Measurements from ENCODE around the gene A2ML1. TPM values are rescaled to one million over a fixed set of nuclear protein-coding genes. Genes with fewer than 3 reads are reported as not detected.
"Not testable (repeated sequence)": the region's sequence is repeated elsewhere in the genome, so short reads cannot be mapped to it uniquely, and the experiment has no call there.

The A2ML1 gene
- total RNA-seq, 2 donors from 2014 or later = not detected

GRCh38 chr12:8807084-8807483 is 15.3 kb upstream of the A2ML1 start:
- not testable (repeated sequence) for DNase-seq (ENCODE audit: low spot score in 2 of 2); H3K27ac Mint-ChIP-seq; H3K36me3 Mint-ChIP-seq; ATAC-seq; H3K9me3 Mint-ChIP-seq

DNA sequence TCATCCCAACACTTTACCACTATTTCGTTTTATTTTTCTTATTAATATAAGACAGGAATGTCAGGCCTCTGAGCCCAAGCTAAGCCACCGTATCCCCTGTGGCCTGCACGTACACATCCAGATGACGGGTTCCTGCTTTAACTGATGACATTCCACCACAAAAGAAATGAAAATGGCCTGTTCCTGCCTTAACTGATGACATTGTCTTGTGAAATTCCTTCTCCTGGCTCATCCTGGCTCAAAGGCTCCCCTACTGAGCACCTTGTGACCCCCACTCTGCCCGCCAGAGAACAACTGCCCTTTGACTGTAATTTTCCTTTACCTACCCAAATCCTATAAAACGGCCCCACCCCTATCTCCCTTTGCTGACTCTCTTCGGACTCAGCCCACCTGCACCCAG is 12.3 kb upstream of the A2ML1 start:
- not testable (repeated sequence) for H3K9me3 Mint-ChIP-seq; ATAC-seq; DNase-seq (ENCODE audit: low spot score in 2 of 2); H3K27ac Mint-ChIP-seq; H3K36me3 Mint-ChIP-seq

DNA sequence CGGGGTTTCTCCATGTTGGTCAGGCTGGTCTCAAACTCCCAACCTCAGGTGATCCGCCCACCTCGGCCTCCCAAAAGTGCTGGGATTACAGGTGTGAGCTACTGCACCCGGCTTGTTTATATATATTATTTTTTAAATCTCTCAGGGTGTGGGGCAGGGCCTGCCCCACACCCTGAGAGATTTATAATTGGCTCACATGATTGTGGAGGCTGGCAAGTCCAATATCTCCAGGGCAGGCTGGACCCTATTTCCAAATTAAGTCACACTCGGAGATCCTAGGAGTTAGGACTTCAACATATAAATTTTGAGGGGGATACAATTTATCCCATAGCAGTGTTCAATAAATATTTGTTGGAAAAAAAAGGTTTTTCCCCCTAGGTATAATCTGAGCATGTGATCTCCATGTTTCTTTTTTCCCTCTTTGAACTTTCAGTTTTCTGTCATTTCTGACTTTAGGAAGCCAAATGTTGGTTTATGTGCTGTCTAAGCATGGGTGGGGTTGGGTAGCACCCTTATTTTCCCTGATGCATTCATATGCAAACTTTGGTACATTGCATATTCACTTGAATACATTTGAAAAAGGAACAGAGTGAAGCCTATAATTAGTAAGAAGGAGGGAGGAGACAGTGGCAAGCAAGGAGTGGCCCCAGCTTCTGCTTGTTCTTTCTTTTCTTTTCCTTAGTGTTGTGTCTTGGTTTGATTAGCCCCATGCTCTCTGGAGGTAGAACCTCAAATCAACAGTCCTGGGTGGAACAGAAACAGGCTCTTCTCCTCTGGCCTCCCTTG is 8.7 kb upstream of the A2ML1 start:
- ATAC-seq (no peak), DNase-seq (ENCODE audit: low spot score in 2 of 2) (no peak)
- Mint-ChIP-seq H3K9me3 (no peaks in the 10 kb centered on the region), H3K36me3 (no peaks in the 10 kb centered on the region), H3K27ac (no peak overlapping the region)

GRCh38 chr12:8816448-8817050 is 5.9 kb upstream of the A2ML1 start:
- ATAC-seq (no peak), DNase-seq (ENCODE audit: low spot score in 2 of 2) (no peak)
- no peak overlapping the region for H3K27ac Mint-ChIP-seq
- H3K36me3 Mint-ChIP-seq = no peaks in the 10 kb centered on the region
- no peaks in the 10 kb centered on the region for H3K9me3 Mint-ChIP-seq

DNA sequence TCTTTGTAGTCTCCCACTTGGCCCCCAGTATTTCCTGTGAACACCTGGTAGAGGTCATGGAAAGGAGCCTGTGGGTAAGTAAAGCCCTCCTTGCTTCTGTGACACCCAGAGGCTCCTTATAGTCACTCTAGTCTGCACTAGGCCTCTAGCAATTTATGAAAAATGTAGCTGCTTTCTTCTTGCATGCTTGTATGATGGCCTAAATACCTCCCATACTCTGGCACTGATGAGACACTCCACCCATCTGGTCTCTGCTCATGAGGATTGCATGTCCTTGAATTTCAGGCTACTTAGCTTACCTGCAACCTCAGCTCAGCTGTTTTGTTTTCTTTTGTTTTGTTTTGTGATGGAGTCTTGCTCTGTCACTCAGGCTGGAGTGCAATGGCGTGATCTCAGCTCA is 4.6 kb upstream of the A2ML1 start:
- no peak for ATAC-seq
- H3K9me3 Mint-ChIP-seq = no peaks in the 10 kb centered on the region
- H3K36me3 Mint-ChIP-seq = no peaks in the 10 kb centered on the region
- DNase-seq (ENCODE audit: low spot score in 2 of 2) = no peak
- H3K27ac Mint-ChIP-seq = no peak overlapping the region

DNA sequence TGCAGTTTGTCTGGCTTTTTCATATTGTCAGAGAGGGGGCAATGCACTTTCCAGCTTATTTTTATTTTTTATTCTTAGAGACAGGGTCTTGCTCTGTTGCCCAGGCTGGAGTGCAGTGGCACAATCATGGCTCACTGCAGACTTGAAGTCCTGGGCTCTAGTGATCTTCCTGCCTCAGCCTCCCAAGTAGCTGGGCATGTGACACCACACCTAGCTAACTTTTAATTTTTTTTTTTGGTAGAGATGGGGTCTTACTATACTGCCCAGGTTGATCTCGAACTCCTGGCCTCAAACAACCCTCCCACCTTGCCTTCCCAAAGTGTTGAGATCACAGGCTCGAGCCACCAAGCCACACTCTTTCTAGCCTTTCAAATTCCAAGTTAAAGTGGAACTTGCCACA is 3.9 kb upstream of the A2ML1 start:
- no peak for ATAC-seq
- H3K9me3 Mint-ChIP-seq = no peaks in the 10 kb centered on the region
- no peak for DNase-seq (ENCODE audit: low spot score in 2 of 2)
- H3K27ac Mint-ChIP-seq = no peak overlapping the region
- no peaks in the 10 kb centered on the region for H3K36me3 Mint-ChIP-seq

GRCh38 chr12:8819666-8819980 is 2.8 kb upstream of the A2ML1 start:
- H3K27ac Mint-ChIP-seq = no peak overlapping the region
- DNase-seq (ENCODE audit: low spot score in 2 of 2) (no peak), ATAC-seq (no peak)
- no peaks in the 10 kb centered on the region for H3K9me3 Mint-ChIP-seq
- no peaks in the 10 kb centered on the region for H3K36me3 Mint-ChIP-seq

DNA sequence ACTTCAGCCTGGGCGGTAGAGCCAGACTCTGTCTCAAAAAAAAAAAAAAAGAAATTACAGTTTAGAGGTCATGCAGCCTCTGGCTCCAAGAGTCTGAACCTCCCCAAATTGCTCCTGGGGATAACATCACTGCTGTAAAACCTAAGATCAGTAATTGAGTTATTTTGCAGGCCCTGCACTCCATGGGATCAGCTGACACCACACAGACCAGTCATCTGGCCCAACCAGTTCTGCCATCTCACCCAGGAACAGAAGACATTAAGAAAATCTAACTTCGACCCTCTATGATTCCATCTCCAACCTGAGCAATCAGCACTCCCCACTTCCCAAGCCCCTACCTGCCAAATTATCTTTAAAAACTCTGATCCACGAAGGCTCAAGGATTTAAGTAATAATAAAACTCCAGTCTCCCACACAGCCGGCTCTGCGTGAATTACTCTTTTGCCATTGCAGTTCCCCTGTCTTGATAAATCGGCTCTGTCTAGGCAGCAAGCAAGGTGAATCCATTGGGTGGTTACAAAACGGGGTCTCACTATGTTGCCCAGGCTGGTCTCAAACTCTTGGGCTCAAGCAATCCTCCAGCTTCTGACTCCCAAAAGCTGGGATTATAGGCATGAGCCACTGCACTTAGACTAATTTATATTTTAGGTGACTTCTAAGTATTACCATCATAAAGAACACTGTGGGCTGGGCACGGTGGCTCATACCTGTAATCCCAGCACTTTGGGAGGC is 1.6 kb upstream of the A2ML1 start:
- H3K36me3 Mint-ChIP-seq; ATAC-seq; H3K27ac Mint-ChIP-seq; DNase-seq (ENCODE audit: low spot score in 2 of 2); H3K9me3 Mint-ChIP-seq: not testable (repeated sequence)

DNA sequence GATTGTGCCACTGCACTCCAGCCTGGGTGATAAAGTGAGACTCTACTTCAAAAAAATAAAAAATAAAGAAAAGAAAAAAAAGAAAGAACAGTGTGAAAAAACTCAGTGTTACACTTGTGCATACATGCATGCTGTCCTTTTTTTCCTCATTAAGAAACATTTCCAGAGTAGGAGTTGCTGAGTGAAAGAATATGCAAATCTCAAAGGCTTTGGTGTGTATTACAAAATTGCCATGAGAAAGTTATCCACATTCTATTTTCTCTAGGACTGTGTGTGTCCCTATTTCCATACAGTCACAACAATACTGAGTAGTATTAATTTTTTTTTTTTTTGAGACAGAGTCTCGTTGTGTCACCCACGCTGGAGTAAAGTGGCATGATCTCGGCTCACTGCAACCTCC is 830 bp upstream of the A2ML1 start:
- DNase-seq (ENCODE audit: low spot score in 2 of 2) (no peak), ATAC-seq (no peak)
- Mint-ChIP-seq H3K27ac (no peak overlapping the region), H3K9me3 (no peaks in the 10 kb centered on the region), H3K36me3 (no peaks in the 10 kb centered on the region)

GRCh38 chr12:8823565-8824300 is 1.3 kb downstream of the A2ML1 start:
- no peaks in the 10 kb centered on the region for H3K9me3 Mint-ChIP-seq
- H3K36me3 Mint-ChIP-seq = no peaks in the 10 kb centered on the region
- no peak for DNase-seq (ENCODE audit: low spot score in 2 of 2)
- H3K27ac Mint-ChIP-seq = no peak overlapping the region
- ATAC-seq = no peak

GRCh38 chr12:8827551-8828256 is 5.3 kb downstream of the A2ML1 start:
- H3K9me3 Mint-ChIP-seq = no peaks in the 10 kb centered on the region
- DNase-seq (ENCODE audit: low spot score in 2 of 2) = no peak
- ATAC-seq = no peak
- H3K36me3 Mint-ChIP-seq = no peaks in the 10 kb centered on the region
- H3K27ac Mint-ChIP-seq = no peak overlapping the region

GRCh38 chr12:8828257-8829124 is 6.1 kb downstream of the A2ML1 start:
- Mint-ChIP-seq H3K9me3 (no peaks in the 10 kb centered on the region), H3K36me3 (no peaks in the 10 kb centered on the region), H3K27ac (no peak overlapping the region)
- DNase-seq (ENCODE audit: low spot score in 2 of 2) (no peak), ATAC-seq (no peak)

GRCh38 chr12:8829125-8829518 is 6.7 kb downstream of the A2ML1 start:
- ATAC-seq (no peak), DNase-seq (ENCODE audit: low spot score in 2 of 2) (no peak)
- Mint-ChIP-seq H3K27ac (no peak overlapping the region), H3K36me3 (no peaks in the 10 kb centered on the region), H3K9me3 (no peaks in the 10 kb centered on the region)

GRCh38 chr12:8829621-8830020 is 7.2 kb downstream of the A2ML1 start:
- Mint-ChIP-seq H3K36me3 (no peaks in the 10 kb centered on the region), H3K9me3 (no peaks in the 10 kb centered on the region), H3K27ac (no peak overlapping the region)
- ATAC-seq (no peak), DNase-seq (ENCODE audit: low spot score in 2 of 2) (no peak)

- Mint-ChIP-seq H3K27ac (peak overlapping the region in 1 of 2 donors; percentile 58), H3K9me3 (no peaks in the 10 kb centered on the region), H3K36me3 (no peaks in the 10 kb centered on the region)
- no peak for ATAC-seq
- DNase-seq (ENCODE audit: low spot score in 2 of 2) = no peak
Measured at GRCh38 chr12:8831116-8831515, 8.7 kb downstream of the A2ML1 start.

- no peaks in the 10 kb centered on the region for H3K36me3 Mint-ChIP-seq
- no peak overlapping the region for H3K27ac Mint-ChIP-seq
- DNase-seq (ENCODE audit: low spot score in 2 of 2) (no peak), ATAC-seq (no peak)
- H3K9me3 Mint-ChIP-seq = no peaks in the 10 kb centered on the region
Measured at GRCh38 chr12:8832500-8832899, 10.1 kb downstream of the A2ML1 start.
